ENCODE results near the gene CANX. TPM values are rescaled to one million over a fixed set of nuclear protein-coding genes. Genes with fewer than 3 reads are reported as not detected.

CANX gene
- total and polyA plus RNA-seq, 4 donors = 143 to 514 (median 347) TPM

- Histone ChIP-seq H3K27me3 (ENCODE audit: control insufficient read depth in 1 of 2, insufficient read depth in 2 of 2, low read length in 1 of 2) (no peaks in the 10 kb centered on the region), H3K36me3 (ENCODE audit: control insufficient read depth in 1 of 2, insufficient read depth in 2 of 2, low read length in 1 of 2) (peaks cover 3 to 5% of the 10 kb centered on the region in 2 donors), H3K9me3 (ENCODE audit: control insufficient read depth, low read length) (no peaks in the 10 kb centered on the region), H3K27ac (ENCODE audit: low read depth in 1 of 2, low read length in 2 of 2) (peak overlapping the region in 1 of 2 donors; percentile 55), H3K4me3 (ENCODE audit: low read length in 2 of 2) (no peak overlapping the region), H3K4me1 (ENCODE audit: control insufficient read depth in 1 of 2, insufficient read depth in 2 of 2, low read length in 2 of 2) (peaks cover 0 to 3% of the 10 kb centered on the region in 2 donors)
- intact Hi-C loops (cut with DNase I) = no loop called here
- WGBS, 2 donors = 62 to 66% methylated on average over 12 of the region's 12 CpGs
- DNase-seq (no peak), ATAC-seq (ENCODE audit: low FRiP score) (no peak)
Measured at GRCh38 chr5:179766726-179767455, 68.1 kb downstream of the CANX start.

GRCh38 chr5:179767496-179768100, 68.8 kb downstream of the CANX start:
- peaks cover 0 to 3% of the 10 kb centered on the region in 2 donors for H3K4me1 ChIP-seq (ENCODE audit: control insufficient read depth in 1 of 2, insufficient read depth in 2 of 2, low read length in 2 of 2)
- ATAC-seq (ENCODE audit: low FRiP score) = no peak
- WGBS, 2 donors = 87% methylated on average over 9 of the region's 9 CpGs
- no peak overlapping the region for H3K4me3 ChIP-seq (ENCODE audit: low read length in 2 of 2)
- H3K36me3 ChIP-seq (ENCODE audit: control insufficient read depth in 1 of 2, insufficient read depth in 2 of 2, low read length in 1 of 2) = peaks cover 3 to 8% of the 10 kb centered on the region in 2 donors
- no peak for DNase-seq
- no peaks in the 10 kb centered on the region for H3K27me3 ChIP-seq (ENCODE audit: control insufficient read depth in 1 of 2, insufficient read depth in 2 of 2, low read length in 1 of 2)
- H3K27ac ChIP-seq (ENCODE audit: low read depth in 1 of 2, low read length in 2 of 2) = no peak overlapping the region
- H3K9me3 ChIP-seq (ENCODE audit: control insufficient read depth, low read length) = no peaks in the 10 kb centered on the region
- intact Hi-C loops (cut with DNase I) = no loop called here

- no peak overlapping the region for H3K4me3 ChIP-seq (ENCODE audit: low read length in 2 of 2)
- H3K4me1 ChIP-seq (ENCODE audit: control insufficient read depth in 1 of 2, insufficient read depth in 2 of 2, low read length in 2 of 2) = peaks cover 0 to 3% of the 10 kb centered on the region in 2 donors
- H3K36me3 ChIP-seq (ENCODE audit: control insufficient read depth in 1 of 2, insufficient read depth in 2 of 2, low read length in 1 of 2) = peaks cover 3 to 9% of the 10 kb centered on the region in 2 donors
- ATAC-seq (ENCODE audit: low FRiP score) = no peak
- no peaks in the 10 kb centered on the region for H3K9me3 ChIP-seq (ENCODE audit: control insufficient read depth, low read length)
- no peak overlapping the region for H3K27ac ChIP-seq (ENCODE audit: low read depth in 1 of 2, low read length in 2 of 2)
- 83 to 86% methylated on average over 18 of the region's 18 CpGs for WGBS, 2 donors
- H3K27me3 ChIP-seq (ENCODE audit: control insufficient read depth in 1 of 2, insufficient read depth in 2 of 2, low read length in 1 of 2) = no peaks in the 10 kb centered on the region
- DNase-seq = no peak
- intact Hi-C loops (cut with DNase I) = no loop called here
Measured at GRCh38 chr5:179768326-179769085, 69.7 kb downstream of the CANX start.

DNA sequence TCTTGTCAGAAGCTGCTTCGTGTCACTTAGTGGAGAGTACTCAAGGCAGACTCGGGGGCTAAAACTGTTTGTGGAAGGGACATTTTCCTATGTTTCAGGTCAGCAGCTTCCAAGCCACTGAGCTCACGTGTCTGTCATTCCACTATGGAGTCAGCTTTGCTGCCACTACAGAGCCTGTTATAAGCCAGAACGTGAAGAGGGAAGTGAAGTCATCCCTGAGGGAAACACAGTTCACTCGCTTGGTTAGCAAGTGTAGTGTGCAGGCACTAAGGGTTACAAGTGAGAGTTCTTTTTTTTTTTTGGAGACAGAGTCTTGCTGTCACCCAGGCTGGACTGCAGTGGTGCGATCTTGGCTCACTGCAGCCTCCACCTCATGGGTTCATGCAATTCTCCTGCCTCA, 70.5 kb downstream of the CANX start:
- no peak overlapping the region for H3K27ac ChIP-seq (ENCODE audit: low read depth in 1 of 2, low read length in 2 of 2)
- H3K9me3 ChIP-seq (ENCODE audit: control insufficient read depth, low read length) = no peaks in the 10 kb centered on the region
- intact Hi-C loops (cut with DNase I) = no loop called here
- H3K4me3 ChIP-seq (ENCODE audit: low read length in 2 of 2) = no peak overlapping the region
- H3K4me1 ChIP-seq (ENCODE audit: control insufficient read depth in 1 of 2, insufficient read depth in 2 of 2, low read length in 2 of 2) = no peaks in the 10 kb centered on the region
- DNase-seq = peak in 1 of 2 donors; percentile 6
- no peak for ATAC-seq (ENCODE audit: low FRiP score)
- 74 to 78% methylated on average over 6 of the region's 6 CpGs for WGBS, 2 donors
- H3K36me3 ChIP-seq (ENCODE audit: control insufficient read depth in 1 of 2, insufficient read depth in 2 of 2, low read length in 1 of 2) = peaks cover 3 to 11% of the 10 kb centered on the region in 2 donors
- no peaks in the 10 kb centered on the region for H3K27me3 ChIP-seq (ENCODE audit: control insufficient read depth in 1 of 2, insufficient read depth in 2 of 2, low read length in 1 of 2)

- Histone ChIP-seq H3K27ac (ENCODE audit: low read depth in 1 of 2, low read length in 2 of 2) (no peak overlapping the region), H3K9me3 (ENCODE audit: control insufficient read depth, low read length) (no peaks in the 10 kb centered on the region), H3K4me3 (ENCODE audit: low read length in 2 of 2) (no peak overlapping the region), H3K36me3 (ENCODE audit: control insufficient read depth in 1 of 2, insufficient read depth in 2 of 2, low read length in 1 of 2) (peaks cover 3 to 12% of the 10 kb centered on the region in 2 donors), H3K27me3 (ENCODE audit: control insufficient read depth in 1 of 2, insufficient read depth in 2 of 2, low read length in 1 of 2) (no peaks in the 10 kb centered on the region), H3K4me1 (ENCODE audit: control insufficient read depth in 1 of 2, insufficient read depth in 2 of 2, low read length in 2 of 2) (no peaks in the 10 kb centered on the region)
- intact Hi-C loops (cut with DNase I) = no loop called here
- 94 to 96% methylated on average over 5 of the region's 5 CpGs for whole genome bisulfite sequencing, 2 donors
- no peak for ATAC-seq (ENCODE audit: low FRiP score)
- DNase-seq = no peak
Measured at GRCh38 chr5:179769796-179770195, 71.0 kb downstream of the CANX start.

GRCh38 chr5:179771311-179771895, 72.6 kb downstream of the CANX start:
- ATAC-seq (ENCODE audit: low FRiP score) (no peak), DNase-seq (no peak)
- intact Hi-C loops (cut with DNase I) = no loop called here
- Histone ChIP-seq H3K27me3 (ENCODE audit: control insufficient read depth in 1 of 2, insufficient read depth in 2 of 2, low read length in 1 of 2) (no peaks in the 10 kb centered on the region), H3K4me3 (ENCODE audit: low read length in 2 of 2) (no peak overlapping the region), H3K4me1 (ENCODE audit: control insufficient read depth in 1 of 2, insufficient read depth in 2 of 2, low read length in 2 of 2) (no peaks in the 10 kb centered on the region), H3K9me3 (ENCODE audit: control insufficient read depth, low read length) (no peaks in the 10 kb centered on the region), H3K36me3 (ENCODE audit: control insufficient read depth in 1 of 2, insufficient read depth in 2 of 2, low read length in 1 of 2) (peaks cover 3 to 14% of the 10 kb centered on the region in 2 donors), H3K27ac (ENCODE audit: low read depth in 1 of 2, low read length in 2 of 2) (no peak overlapping the region)
- 88 to 89% methylated on average over 4 of the region's 4 CpGs for WGBS, 2 donors

GRCh38 chr5:179772351-179772750, 73.6 kb downstream of the CANX start:
- H3K9me3 ChIP-seq (ENCODE audit: control insufficient read depth, low read length) = no peaks in the 10 kb centered on the region
- H3K36me3 ChIP-seq (ENCODE audit: control insufficient read depth in 1 of 2, insufficient read depth in 2 of 2, low read length in 1 of 2) = peaks cover 3 to 16% of the 10 kb centered on the region in 2 donors
- H3K4me3 ChIP-seq (ENCODE audit: low read length in 2 of 2) = no peak overlapping the region
- no peak for DNase-seq
- ATAC-seq (ENCODE audit: low FRiP score) = no peak
- 94 to 95% methylated on average over 6 of the region's 6 CpGs for WGBS, 2 donors
- intact Hi-C loops (cut with DNase I) = no loop called here
- H3K27ac ChIP-seq (ENCODE audit: low read depth in 1 of 2, low read length in 2 of 2) = no peak overlapping the region
- H3K27me3 ChIP-seq (ENCODE audit: control insufficient read depth in 1 of 2, insufficient read depth in 2 of 2, low read length in 1 of 2) = no peaks in the 10 kb centered on the region
- H3K4me1 ChIP-seq (ENCODE audit: control insufficient read depth in 1 of 2, insufficient read depth in 2 of 2, low read length in 2 of 2) = no peaks in the 10 kb centered on the region

DNA sequence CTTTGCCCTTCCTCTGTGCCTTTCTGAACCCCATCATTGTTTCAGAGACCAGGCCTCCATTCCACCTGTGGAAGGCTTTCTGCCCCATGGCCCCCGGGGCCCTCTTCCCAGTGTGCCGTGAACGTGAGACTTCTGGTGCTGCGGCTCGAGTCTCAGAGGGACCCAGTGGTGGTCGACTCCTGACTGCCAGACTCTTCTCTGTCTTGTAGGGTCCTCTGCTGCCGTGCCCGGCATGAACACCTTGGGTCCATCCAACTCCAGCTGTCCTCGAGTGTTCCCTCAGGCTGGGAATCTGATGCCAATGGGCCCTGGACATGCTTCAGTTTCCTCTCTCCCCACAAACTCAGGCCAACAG, 74.9 kb downstream of the CANX start:
- DNase-seq (peak in 1 of 2 donors; percentile 44), ATAC-seq (ENCODE audit: low FRiP score) (no peak)
- Histone ChIP-seq H3K27me3 (ENCODE audit: control insufficient read depth in 1 of 2, insufficient read depth in 2 of 2, low read length in 1 of 2) (no peaks in the 10 kb centered on the region), H3K9me3 (ENCODE audit: control insufficient read depth, low read length) (no peaks in the 10 kb centered on the region), H3K36me3 (ENCODE audit: control insufficient read depth in 1 of 2, insufficient read depth in 2 of 2, low read length in 1 of 2) (peaks cover 3 to 16% of the 10 kb centered on the region in 2 donors), H3K4me1 (ENCODE audit: control insufficient read depth in 1 of 2, insufficient read depth in 2 of 2, low read length in 2 of 2) (no peaks in the 10 kb centered on the region), H3K4me3 (ENCODE audit: low read length in 2 of 2) (no peak overlapping the region), H3K27ac (ENCODE audit: low read depth in 1 of 2, low read length in 2 of 2) (no peak overlapping the region)
- WGBS, 2 donors = 88 to 92% methylated on average over 9 of the region's 9 CpGs
- intact Hi-C loops (cut with DNase I) = no loop called here
